GM21825 (cell line): ENCODE results near the gene CALY.
"Not testable (repeated sequence)": the region's sequence is repeated elsewhere in the genome, so short reads cannot be mapped to it uniquely, and the experiment has no call there.

Source experiments
- ATAC-seq: cut with Tn5 transposase; IDR thresholded peaks from one replicate; pipeline ENCODE4 v1.9.1; 2021; ENCODE audit warnings: mild to moderate bottlenecking, moderate library complexity; ENCODE audit not compliant: unreplicated experiment

Gene CALY

GRCh38 chr10:133334503-133335245 is 2.0 kb downstream of the CALY start:
- ATAC-seq: no peak

DNA sequence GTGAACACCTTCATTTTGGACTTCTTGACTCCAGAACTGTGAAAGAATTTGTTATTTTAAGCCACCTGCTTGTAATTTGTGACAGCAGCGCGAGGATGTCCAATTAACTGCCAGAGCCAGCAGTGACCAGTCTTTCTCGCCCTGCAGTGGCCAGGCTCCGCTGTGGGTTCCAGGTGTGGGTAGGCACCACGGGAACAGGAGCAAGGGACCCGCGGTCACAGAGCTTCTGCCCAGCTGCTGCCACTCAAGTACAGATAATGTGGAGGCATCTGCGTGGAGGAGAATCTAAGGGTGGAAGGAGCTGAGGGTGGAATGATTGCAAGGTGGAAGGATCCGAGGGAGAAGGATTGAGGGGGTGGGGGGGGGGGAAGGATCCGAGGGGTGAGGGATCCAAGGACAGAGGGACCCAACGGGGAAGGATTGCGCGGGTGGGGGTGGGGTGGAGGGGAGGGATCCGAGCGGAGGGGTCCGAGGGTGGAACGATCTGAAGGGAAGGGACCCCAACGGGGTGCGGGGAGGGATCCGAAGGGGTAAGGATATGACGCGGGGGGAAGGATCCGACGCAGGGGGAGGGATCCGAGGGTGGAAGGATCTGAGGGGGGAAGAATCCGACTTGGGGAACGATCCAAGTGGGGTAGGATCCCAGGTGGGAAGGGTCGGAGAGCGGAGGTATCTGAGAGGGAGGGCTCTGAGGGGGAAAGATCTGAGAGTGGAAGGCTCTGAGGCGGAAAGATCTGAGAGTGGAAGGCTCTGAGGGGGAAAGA is 3.6 kb downstream of the CALY start:
- no peak for ATAC-seq

DNA sequence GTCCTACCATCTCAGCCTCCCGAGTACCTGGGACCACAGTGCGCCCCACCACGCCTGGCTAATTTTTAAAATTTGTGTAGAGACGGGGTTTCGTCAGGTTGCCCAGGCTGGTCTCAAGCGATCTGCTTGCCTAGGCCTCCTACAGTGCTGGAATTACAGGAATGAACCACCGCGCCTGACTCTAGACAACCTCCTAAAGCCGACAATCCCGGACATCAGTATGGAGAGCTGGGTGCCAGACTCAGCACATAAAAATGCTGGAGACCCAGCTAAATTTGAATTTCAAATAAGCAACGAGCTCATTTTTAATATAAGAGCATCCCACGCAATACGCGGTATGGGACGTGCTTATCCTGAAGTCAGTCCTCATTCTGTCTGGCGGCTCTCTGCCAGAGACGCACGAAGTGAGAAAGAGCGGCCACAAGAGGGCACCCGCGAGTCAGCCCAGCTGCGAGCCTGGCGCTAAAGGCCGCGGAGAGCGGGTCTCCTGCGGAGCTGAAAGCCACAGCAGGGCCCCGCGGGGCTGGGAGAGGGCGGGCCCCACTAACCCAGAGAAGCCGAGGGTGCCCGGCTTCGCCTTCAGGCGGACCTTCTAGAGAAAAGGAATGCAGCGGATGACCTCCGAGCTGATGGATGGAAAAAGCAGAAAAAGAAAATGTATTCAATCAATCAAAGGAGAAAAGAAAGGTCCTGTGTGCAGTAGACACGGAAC is 7.0 kb downstream of the CALY start:
- peak; percentile 86 for ATAC-seq

DNA sequence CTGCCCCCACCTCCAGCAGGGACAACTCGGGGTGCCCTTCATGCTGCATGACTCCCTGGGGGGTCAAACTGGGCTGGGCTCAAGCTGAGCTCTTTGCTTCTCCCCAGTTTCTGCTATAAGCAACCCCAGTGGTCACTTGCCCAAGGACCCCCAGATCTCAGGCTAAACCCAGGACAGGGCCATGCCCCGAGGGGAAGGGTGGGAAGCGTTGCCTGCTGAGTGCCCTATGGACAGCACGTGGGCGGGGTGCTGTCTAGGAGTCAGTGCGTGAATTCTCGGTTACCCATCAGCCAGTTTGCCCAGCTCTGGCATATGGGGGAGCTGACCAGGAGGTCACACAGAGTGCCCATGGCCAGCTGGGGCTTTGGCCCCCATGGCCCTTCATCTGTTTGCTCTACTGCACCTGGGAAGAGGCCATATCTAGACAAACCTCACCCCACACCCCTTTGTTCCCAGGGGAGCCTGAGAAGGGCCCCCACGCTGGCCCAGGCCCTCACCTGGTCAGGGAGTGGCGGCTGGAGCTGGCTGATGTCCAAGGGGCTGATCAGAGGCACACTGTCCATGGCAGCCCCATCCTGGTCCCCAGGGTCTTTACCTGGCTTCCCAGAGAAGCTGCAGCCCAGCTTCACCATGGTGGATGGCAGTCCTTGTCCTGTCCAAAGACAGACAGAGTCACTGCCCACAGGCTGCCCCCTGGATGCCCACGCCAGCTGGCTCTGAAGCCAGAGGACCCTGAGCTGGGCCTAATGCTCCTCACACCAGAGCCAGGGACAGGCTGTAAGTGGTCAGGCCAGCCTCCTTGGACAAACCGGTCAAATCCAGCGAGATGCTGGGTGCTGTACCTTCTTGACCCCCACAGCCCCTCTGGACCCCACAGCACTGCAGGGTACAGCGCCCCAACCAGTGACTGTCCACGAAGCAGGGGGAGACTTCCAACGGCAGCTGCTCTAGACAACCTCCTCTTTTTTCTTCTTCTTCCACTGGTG is 8.0 kb downstream of the CALY start:
- no peak for ATAC-seq

GRCh38 chr10:133327651-133328357 is 8.9 kb downstream of the CALY start:
- ATAC-seq: no peak

DNA sequence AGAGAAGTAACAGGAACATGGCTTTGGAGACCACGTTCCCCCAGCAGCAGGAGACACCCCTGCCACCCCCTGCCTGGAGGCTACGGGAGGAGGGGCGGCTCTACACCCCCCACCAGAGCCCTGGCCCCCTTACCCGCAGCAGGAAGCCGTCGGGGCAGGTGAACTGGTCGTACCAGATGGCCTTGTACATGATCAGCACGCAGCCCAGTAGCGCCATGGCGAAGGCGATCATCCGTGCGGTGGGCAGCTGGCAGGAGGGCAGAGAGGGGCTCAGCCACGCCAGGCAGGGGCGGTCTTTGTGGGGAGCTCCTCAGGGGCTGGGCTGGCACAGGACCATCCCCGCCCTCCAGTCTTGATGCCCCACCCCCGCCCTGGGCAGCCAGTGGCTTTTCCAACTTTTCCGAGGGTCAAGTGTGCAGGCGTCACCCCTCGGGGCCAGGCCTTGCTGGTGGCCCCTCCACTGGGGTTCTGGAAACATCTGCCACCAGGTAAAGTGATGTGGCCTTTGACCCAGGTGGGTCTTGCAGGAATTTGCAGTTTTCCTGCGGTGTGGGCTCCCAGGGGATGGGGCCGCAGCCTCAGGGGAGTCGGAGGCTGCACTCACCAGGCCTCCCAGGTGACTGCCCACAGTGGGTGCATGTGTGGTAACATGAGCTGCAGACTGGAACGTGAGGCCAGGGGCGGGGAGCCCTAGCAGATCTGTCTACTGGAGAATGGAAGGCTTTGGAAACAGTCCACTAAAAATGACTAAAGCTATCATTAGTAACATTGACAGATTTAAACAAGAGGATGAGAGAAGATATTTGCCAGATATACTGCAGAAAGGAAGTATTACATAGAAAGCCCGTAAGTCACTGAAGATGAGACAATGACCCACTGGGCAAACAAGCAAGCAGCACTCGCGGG is 9.7 kb downstream of the CALY start:
- no peak for ATAC-seq

DNA sequence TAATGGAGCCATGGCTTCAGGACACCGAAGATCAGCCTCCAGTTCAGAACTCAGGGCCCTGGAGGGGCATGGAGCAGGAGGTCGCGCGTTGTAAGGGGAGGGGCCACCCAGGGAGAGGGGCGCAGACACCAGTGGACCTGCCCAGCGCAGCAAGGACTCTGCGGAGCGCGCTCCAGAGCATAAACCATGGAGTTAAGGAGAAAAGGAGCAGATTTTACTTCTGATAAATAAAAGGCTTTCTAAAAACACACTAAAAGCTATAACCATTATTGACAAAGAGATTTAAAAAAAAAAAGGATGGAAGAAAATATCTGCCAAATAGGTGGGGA is 10.5 kb downstream of the CALY start:
- no peak for ATAC-seq

- ATAC-seq: no peak
Observed at GRCh38 chr10:133325440-133326222, 11.1 kb downstream of the CALY start.

GRCh38 chr10:133324857-133325260 is 11.8 kb downstream of the CALY start:
- no peak for ATAC-seq

GRCh38 chr10:133324198-133324792 is 12.4 kb downstream of the CALY start:
- ATAC-seq: no peak

DNA sequence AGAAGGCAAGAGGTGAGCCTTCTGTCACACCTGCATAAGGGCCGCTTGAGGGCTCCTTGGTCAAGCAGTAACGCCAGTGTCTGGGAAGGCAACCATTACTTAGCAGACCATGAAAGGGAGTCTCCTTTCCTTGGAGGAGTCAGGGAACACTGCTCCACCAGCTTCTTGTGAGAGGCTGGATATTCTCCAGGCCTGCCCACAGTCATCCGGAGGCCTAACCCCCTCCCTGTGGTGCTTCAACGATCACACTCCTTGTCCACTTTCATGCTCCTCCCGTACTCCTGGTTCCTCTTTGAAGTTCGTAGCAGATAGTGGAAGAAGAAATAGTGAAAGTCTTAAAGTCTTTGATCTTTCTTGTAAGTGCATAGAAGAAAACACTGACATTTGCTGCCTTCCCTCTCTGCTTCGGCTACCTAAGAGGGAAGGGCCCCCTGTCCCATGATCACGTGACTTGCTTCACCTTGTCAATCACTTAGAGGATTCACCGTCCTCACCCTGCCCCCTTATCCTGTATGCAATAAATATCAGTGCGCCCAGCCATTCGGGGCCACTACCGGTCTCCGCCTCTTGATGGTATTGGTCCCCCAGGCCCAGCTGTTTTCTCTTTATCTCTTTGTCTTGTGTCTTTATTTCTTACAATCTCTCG is 14.5 kb downstream of the CALY start:
- not testable (repeated sequence) for ATAC-seq

- not testable (repeated sequence) for ATAC-seq
Observed at GRCh38 chr10:133320852-133321422, 15.8 kb downstream of the CALY start.

DNA sequence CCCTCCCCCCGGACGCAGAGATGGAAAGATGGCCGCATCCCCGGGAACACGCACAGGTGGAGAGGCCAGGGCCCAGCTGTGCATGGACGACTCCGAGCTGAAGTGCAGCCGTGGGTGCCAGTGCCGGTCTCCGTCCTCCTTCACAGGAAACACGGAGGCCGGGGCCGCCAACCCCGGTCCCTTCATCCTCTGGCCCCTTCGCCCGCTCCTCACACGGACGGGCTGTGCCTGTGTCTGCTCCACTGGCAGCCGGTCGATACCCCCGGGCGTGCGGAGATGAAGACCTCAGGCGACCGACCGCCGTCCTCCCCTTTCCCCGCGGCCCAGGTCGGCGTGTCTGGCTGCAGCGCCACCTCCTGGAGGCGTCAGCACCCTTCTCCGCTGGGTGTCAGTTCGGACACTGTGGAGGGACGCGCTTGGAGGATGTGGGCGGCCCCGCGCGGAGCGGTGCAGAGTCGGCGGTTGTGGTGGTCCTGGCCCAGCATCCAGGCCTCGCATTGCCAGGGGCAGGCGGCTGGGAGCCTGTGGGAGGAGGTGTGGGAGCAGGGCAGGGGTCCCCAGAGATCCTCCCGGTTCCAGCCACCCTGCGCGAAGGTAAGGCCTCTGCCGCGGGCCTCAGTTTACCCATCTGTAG is 18.1 kb downstream of the CALY start:
- peak; percentile 80 for ATAC-seq

- ATAC-seq: no peak
Observed at GRCh38 chr10:133316732-133317131, 20.0 kb downstream of the CALY start.

DNA sequence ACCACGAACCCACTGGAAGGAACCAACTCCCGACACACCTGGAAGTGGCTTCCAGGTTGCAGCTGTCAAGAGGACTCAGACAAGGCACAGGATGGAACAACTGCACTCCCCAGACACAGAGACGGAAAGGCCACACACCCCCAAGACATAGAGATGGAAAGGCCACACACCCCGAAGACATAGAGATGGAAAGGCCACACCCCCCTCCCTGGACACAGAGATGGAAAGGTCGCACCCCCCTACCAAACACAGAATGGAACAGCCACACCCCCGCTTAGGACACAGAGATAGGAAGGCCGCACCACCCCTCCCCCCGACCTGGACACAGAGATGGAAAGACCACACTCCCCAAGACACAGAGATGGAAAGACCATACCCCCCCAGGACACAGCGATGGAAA is 20.4 kb downstream of the CALY start:
- ATAC-seq: no peak

- no peak for ATAC-seq
Observed at GRCh38 chr10:133315847-133316246, 20.8 kb downstream of the CALY start.

- ATAC-seq: no peak
Observed at GRCh38 chr10:133314911-133315310, 21.8 kb downstream of the CALY start.
